GM21737 (cell line): ENCODE measurements around the gene AP1B1.
"Not testable (repeated sequence)": the region's sequence is repeated elsewhere in the genome, so short reads cannot be mapped to it uniquely, and the experiment has no call there.

ENCODE experiments used
- ATAC-seq: cut with Tn5 transposase; IDR thresholded peaks from one replicate; pipeline ENCODE4 v1.9.1; 2021; ENCODE audit warnings: mild to moderate bottlenecking, moderate library complexity; ENCODE audit not compliant: unreplicated experiment

The AP1B1 gene

GRCh38 chr22:29351891-29352290, 36.5 kb downstream of the AP1B1 start:
- ATAC-seq, result no peak

- ATAC-seq, result no peak
These were observed 37.3 kb downstream of the AP1B1 start for GRCh38 chr22:29351042-29351441.

DNA sequence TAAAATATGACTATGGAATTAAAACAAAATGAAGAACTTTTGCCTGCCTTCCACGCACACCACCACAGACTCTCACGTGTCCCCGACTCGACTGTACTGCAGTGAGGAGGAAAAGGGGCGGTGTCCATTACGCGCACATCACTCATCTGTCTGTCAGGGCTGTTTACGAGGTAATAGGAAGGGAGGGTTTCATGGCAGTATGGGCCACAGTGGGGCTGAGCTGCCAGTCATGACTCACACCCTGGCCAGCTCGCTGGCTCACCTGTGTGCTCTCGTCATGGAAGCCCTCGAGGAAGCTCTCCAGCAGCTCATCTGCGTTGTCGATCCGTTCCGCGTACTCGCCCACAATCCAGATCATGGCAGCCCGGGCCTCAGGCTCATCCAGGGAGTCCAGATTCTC, 39.4 kb downstream of the AP1B1 start:
- ATAC-seq, result no peak

DNA sequence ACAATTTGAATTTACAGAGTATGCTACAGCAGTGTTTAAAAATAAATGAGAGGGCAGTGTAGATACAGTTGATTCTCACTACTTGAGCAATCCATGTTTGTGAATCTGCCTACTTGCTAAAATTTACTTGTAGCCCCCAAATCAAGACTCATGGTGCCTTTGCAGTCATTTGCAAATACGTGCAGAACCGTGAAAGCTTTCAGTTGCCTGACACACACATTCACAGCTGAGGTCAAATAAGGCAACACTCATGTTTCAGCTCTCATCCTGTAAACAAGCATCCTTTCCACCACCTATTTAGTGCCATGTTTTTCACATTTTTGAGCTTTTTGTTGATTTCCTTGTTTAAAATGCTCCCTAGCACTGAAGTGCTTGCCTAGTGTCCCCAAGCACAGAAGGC, 40.3 kb downstream of the AP1B1 start:
- ATAC-seq, result no peak

- ATAC-seq, result no peak
These were observed 41.7 kb downstream of the AP1B1 start for GRCh38 chr22:29346659-29347058.

DNA sequence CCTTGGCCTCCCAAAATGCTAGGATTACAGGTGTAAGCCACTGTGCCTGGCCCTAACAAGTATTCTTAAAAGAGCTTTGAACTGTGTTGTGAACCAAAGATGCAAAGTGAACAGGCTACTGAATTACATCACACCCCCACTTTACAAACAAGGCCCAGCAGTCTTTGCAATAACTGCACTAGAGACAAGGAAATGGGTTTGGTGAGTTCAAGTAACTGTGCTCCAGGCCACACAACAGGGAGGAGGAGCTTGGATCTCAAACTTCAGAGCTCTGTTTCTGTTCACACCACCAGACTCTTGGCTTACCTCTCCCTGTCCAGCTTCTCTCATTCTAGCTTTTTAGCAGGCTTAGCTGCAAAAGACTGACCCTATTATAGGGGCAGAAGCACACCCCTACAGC, 42.4 kb downstream of the AP1B1 start:
- ATAC-seq, result no peak

DNA sequence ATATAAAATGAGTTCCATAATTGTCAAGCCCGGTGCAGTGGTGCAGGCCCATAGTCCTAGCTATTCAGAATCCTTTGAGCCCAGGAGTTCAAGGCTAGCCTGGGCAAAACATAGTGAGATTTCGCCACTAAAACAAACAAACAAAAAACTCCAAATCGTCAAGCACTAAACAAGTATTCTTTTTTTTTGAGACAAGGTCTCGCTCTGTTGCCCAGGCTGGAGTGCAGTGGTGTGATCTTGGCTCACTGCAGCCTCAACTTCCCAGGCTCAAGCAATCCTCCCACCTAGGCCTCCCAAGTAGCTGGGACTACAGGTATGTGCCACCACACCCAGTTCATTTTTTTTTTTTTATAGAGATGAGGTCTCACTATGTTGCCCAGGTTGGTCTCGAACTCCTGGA, 43.5 kb downstream of the AP1B1 start:
- ATAC-seq, result not testable (repeated sequence)

- no peak for ATAC-seq
These were observed 44.2 kb downstream of the AP1B1 start for GRCh38 chr22:29344137-29344536.

DNA sequence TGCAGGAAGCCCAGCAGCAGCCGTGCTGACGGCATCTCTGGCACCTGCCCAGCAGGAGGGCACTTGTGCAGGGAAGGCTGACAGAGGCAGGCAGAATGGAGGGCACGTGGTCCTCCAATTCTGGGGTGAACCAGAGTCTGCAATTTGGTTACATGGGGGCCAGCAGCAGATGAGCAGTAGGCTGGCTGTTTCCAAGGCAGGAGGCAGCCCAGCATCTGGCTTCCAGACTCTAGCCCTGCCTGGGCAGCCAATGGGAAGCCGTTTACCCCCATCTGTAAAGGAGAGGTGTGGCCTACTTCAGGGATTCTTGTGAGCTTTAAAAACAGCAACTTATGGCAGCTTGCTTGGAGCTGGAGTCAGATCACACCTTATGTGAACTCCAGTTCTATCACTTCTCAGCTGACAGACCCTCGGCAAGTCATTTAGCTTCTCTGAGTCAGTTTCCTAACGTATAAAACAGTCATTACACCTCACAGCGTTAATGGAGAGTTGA, 45.0 kb downstream of the AP1B1 start:
- no peak for ATAC-seq

- no peak for ATAC-seq
These were observed 45.6 kb downstream of the AP1B1 start for GRCh38 chr22:29342577-29343312.

DNA sequence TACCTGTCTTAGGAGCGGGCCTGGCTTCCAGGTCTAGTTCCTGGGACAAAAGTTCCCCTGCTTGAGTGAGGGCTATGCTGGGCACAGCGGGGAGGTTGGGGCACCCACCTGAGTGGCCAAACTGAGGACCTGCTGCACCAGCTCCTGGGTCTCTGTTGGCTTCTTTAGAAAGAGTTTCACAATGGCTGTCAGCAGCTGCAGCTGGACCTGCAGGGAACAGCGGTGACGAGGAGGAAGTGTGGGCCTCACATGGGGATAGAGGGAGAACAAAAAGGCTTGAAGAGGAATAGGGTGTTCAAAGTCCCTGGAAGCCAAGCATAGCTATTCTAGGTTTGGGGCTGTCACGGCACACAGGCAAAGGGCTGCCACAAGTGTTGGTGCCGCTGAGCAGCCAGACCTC, 46.2 kb downstream of the AP1B1 start:
- no peak for ATAC-seq

DNA sequence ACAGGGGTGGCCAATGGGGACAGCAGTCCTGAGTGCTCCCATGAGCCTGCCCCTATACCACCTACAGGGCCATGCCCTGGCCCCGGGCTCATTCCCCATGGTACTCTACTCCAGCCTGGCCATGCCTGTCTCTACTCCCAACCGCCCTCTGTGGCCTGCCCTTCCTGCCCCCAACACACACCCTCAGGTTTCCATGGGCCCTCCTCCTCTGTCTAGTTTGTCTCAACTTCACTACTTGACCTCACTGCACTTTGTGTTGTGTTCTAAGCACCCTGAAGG, 46.6 kb downstream of the AP1B1 start:
- ATAC-seq, result no peak

DNA sequence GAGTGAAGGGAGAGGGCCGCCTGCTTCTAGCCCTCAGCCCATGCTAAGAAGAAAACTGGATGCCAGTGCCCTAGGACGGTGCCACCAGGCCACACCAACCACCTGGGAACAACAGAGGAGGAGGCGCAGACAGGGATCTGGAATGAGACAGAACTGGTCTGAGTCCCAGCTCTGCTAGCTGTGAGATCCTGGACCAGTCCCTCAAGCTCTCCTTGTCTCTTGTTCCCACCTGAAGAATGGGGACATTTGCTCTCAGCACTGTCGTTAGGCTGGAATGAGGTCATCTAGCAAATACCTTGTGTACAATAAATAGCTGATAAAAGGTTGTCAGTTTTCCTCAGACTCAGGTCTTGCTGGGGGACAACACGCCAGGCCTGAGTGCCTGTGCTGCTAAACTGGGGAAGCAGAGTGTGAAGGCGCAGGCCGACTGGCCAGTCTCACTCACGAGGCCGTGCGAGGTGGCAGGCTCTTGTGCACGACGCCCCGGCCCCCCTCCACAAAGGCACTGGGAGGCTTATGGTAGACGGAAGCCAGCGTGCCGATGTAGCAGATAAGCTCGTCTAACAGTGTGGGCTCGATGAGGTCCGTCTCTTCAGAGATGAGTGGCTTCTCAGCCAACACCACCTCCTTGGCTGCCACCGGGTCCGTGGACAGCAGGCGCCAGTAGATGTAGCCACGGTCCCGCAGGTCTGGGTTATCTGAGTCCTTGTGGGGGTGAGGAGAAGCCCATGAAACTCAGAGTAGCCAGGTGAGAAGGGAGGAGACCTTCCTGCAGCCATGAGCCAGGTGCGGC, 47.1 kb downstream of the AP1B1 start:
- ATAC-seq, result no peak

GRCh38 chr22:29340566-29340965, 47.8 kb downstream of the AP1B1 start:
- no peak for ATAC-seq

GRCh38 chr22:29339381-29340235, 48.8 kb downstream of the AP1B1 start:
- no peak for ATAC-seq

GRCh38 chr22:29338398-29338797, 50.0 kb downstream of the AP1B1 start:
- ATAC-seq, result no peak

DNA sequence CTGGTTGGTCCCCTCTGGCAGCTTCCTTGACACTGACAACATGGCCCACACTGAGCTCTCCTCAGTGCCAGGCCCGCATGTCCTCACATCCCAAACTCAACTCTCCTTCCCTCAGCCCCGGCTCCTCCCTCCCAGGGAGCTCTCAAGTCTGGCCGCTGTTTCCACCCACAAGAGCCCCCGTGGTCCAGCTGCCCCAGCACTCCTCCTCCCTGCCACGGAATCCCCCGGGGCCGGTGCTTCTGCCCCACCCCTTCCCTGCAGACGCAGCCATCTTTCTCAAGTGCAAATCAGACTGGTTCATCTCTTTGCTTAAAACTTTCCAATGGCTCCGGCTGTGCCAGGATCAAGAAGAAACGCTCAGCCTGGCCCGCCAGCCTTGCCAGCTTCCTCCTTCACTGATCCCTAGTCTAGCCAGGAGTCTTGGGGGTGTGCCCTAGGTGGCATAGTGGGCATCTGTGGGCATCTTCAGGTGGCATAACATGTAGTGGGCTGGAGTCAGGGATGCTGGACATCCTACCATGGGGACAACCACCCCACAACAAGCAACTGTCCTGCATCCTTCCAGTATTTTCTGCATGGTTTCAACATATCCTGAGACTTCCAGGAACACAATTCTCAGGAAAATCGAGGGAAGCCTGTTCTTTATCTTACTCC, 50.6 kb downstream of the AP1B1 start:
- ATAC-seq, result no peak

GRCh38 chr22:29336751-29337490, 51.4 kb downstream of the AP1B1 start:
- ATAC-seq, result no peak

- ATAC-seq, result no peak
These were observed 52.7 kb downstream of the AP1B1 start for GRCh38 chr22:29335656-29336055.

DNA sequence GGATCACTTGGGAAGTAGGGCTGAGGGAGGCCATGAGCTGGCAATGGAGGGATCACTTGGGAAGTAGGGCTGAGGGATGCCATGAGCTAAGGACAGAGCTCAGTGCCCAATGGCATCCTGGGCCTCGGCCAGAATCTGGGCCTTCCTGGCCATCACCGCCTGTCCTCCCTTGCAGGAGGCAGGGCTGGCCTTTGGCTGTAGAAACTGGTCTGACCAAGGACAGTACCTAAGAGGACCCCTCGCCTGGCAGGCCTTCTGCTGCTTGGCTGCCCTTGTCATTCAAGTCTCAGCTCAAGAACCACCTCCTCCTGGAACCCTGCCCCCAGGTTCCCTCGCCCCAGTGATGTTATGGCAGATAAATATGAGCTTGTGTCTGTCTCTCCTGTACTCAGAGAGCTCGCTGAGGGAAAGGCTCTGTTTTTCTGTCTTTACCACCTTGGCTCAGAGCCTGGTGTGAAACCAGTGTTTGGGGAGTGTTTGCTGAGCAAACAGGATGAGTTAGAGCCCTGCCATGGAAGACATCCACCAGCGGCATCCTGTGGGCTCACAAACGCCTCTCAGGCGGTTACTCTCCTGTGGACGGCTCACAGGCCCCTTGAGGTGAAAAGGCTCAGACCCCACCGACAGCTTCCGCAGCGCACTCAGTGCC, 53.5 kb downstream of the AP1B1 start:
- ATAC-seq, result no peak
